Stimulated activated CD4-positive, alpha-beta T cell treated with anti-CD3 and anti-CD28 coated beads, Interleukin-15, amount 100 ng/mL, for 1 hour (primary cell): Measurements from ENCODE around the gene PITPNC1.
"Not testable (repeated sequence)": the region's sequence is repeated elsewhere in the genome, so short reads cannot be mapped to it uniquely, and the experiment has no call there.

Experiments
- DNase-seq, 2 donors: peaks; one replicate each; pipeline ENCODE4 v3.0.0-alpha.2; 2020; ENCODE audit warnings: low read depth in 1 of 2, low spot score in 1 of 2

Gene PITPNC1

GRCh38 chr17:67459985-67460384 is 82.9 kb downstream of the PITPNC1 start:
- DNase-seq = no peak

GRCh38 chr17:67461228-67461780 is 84.2 kb downstream of the PITPNC1 start:
- DNase-seq = no peak

- DNase-seq = no peak
Measured at GRCh38 chr17:67461876-67462275, 84.8 kb downstream of the PITPNC1 start.

- DNase-seq = no peak
Measured at GRCh38 chr17:67466251-67466796, 89.2 kb downstream of the PITPNC1 start.

GRCh38 chr17:67467500-67468455 is 90.7 kb downstream of the PITPNC1 start:
- no peak for DNase-seq

- DNase-seq = peak; percentile 10 to 16
Measured at GRCh38 chr17:67469208-67469980, 92.3 kb downstream of the PITPNC1 start.

- DNase-seq = no peak
Measured at GRCh38 chr17:67470163-67470562, 93.1 kb downstream of the PITPNC1 start.

- DNase-seq = no peak
Measured at GRCh38 chr17:67471118-67471517, 94.0 kb downstream of the PITPNC1 start.

GRCh38 chr17:67472606-67473005 is 95.5 kb downstream of the PITPNC1 start:
- DNase-seq = not testable (repeated sequence)

- DNase-seq = no peak
Measured at GRCh38 chr17:67474081-67474661, 97.1 kb downstream of the PITPNC1 start.

- peak; percentile 72 to 75 for DNase-seq
Measured at GRCh38 chr17:67475161-67475937, 98.3 kb downstream of the PITPNC1 start.

- DNase-seq = no peak
Measured at GRCh38 chr17:67476787-67477335, 99.8 kb downstream of the PITPNC1 start.

GRCh38 chr17:67477687-67478086 is 100.6 kb downstream of the PITPNC1 start:
- DNase-seq = peak; percentile 13 to 23

GRCh38 chr17:67478401-67479041 is 101.4 kb downstream of the PITPNC1 start:
- no peak for DNase-seq

- no peak for DNase-seq
Measured at GRCh38 chr17:67479148-67479547, 102.1 kb downstream of the PITPNC1 start.

- not testable (repeated sequence) for DNase-seq
Measured at GRCh38 chr17:67480959-67481358, 103.9 kb downstream of the PITPNC1 start.

GRCh38 chr17:67481808-67482207 is 104.7 kb downstream of the PITPNC1 start:
- DNase-seq = no peak

- no peak for DNase-seq
Measured at GRCh38 chr17:67482764-67483163, 105.7 kb downstream of the PITPNC1 start.

GRCh38 chr17:67484261-67484660 is 107.2 kb downstream of the PITPNC1 start:
- DNase-seq = no peak
